Subcutaneous adipose tissue (tissue), 4 donors: Measurements from ENCODE around the gene KIF16B. TPM values are rescaled to one million over a fixed set of nuclear protein-coding genes. Genes with fewer than 3 reads are reported as not detected.

ENCODE experiments used
- CTCF ChIP-seq: fragments of 450-650 bp; IDR thresholded peaks from one replicate; pipeline ENCODE4 v1.5.1; 2016; ENCODE audit warnings: low read depth, mild to moderate bottlenecking, control low read depth, antibody characterized with exemption, moderate library complexity
- total RNA-seq, 4 donors: library from RNA; depleted of rRNA; stranded (reverse); fragments of >200 nt; gene quantifications; one replicate each; pipeline ENCODE4 v1.1.0, GENCODE V29; 2016

Gene KIF16B
- total RNA-seq, 4 donors from 2014 or later, result 20.0 to 39.1 (median 26.6) TPM

- TF ChIP-seq CTCF, result no peak
Observed at GRCh38 chr20:16530201-16530681, 43.0 kb downstream of the KIF16B start.

GRCh38 chr20:16528078-16528477, 45.2 kb downstream of the KIF16B start:
- no peak for TF ChIP-seq CTCF

GRCh38 chr20:16527438-16527837, 45.8 kb downstream of the KIF16B start:
- TF ChIP-seq CTCF, result no peak

- no peak for TF ChIP-seq CTCF
Observed at GRCh38 chr20:16526433-16527380, 46.5 kb downstream of the KIF16B start.

GRCh38 chr20:16520154-16520553, 53.1 kb downstream of the KIF16B start:
- no peak for TF ChIP-seq CTCF

GRCh38 chr20:16518784-16519084, 54.5 kb downstream of the KIF16B start:
- TF ChIP-seq CTCF, result no peak

GRCh38 chr20:16517946-16518783, 55.1 kb downstream of the KIF16B start:
- TF ChIP-seq CTCF, result no peak
